HepG2 (cell line): ENCODE data around the gene BCL2L1. TPM values are rescaled to one million over a fixed set of nuclear protein-coding genes. Genes with fewer than 3 reads are reported as not detected.
A peak's percentile ranks its signal among the peaks of the same experiment; 100 is the strongest.
"Not testable (repeated sequence)": the region's sequence is repeated elsewhere in the genome, so short reads cannot be mapped to it uniquely, and the experiment has no call there.

Source experiments
- ATAC-seq: fragments of 200-7000 bp; cut with Tn5 transposase; 3 replicates; pipeline ENCODE4 v1.9.1; 2020; ENCODE audit warnings: mild to moderate bottlenecking, moderate library complexity
- BruUV-seq: library from RNA; stranded (reverse); fragments of 400-500 nt; replicated peaks from 2 replicates; lab custom pipeline; 2021; lab: Mats Ljungman, UMichigan
- CTCF ChIA-PET: fragments of 300-600 bp; formaldehyde crosslinking; extraction: SDS; loops from one replicate; lab custom pipeline; 2021; ENCODE audit warnings: low total read pairs, inconsistent platforms, low intra/inter-chr PET ratio; lab: Yijun Ruan, JAX
- POLR2A ChIA-PET: fragments of 350-600 bp; sonication (Branson Sonifier 250); formaldehyde crosslinking; loops from one replicate; lab custom pipeline; 2020; ENCODE audit warnings: antibody characterized with exemption, inconsistent platforms; lab: Yijun Ruan, JAX
- DNase-seq: peaks from one replicate; pipeline ENCODE4 v3.0.0-alpha.2; 2015; ENCODE audit warnings: low spot score
- FAIRE-seq: peaks from 3 replicates; lab custom pipeline; 2011; peaks lifted over from hg19 to GRCh38; lab: Jason Lieb, UNC
- H2AFZ ChIP-seq: one replicate; pipeline ENCODE4 v1.6.1; 2011; ENCODE audit warnings: low read length, inconsistent platforms
- H3K27ac ChIP-seq: fragments of 300-600 bp; 3 replicates; pipeline ENCODE4 v1.8.0; 2011; ENCODE audit warnings: mixed run types, mild to moderate bottlenecking, mixed read lengths, low read length, inconsistent platforms; ENCODE audit not compliant: insufficient read depth; ENCODE audit errors: extremely low read length
- H3K27me3 ChIP-seq, 2 experiments: fragments of 200-600 bp in 1 of 2; 2 replicates in 1 of 2; 3 replicates in 1 of 2; pipeline versions ENCODE4 v1.6.0 to v1.8.0; 2011; ENCODE audit warnings: low read length in 2 of 2, mild to moderate bottlenecking in 2 of 2, moderate library complexity in 2 of 2, inconsistent platforms in 1 of 2; ENCODE audit not compliant: insufficient read depth in 2 of 2, control insufficient read depth in 1 of 2
- H3K36me3 ChIP-seq, 2 experiments: fragments of 200-600 bp in 1 of 2; replicated peaks in 1 of 2; 2 replicates in 1 of 2; 3 replicates in 1 of 2; pipeline versions ENCODE4 v1.5.1 to v1.8.0; 2011; ENCODE audit warnings: low read length in 2 of 2, inconsistent platforms in 1 of 2; ENCODE audit not compliant: insufficient read depth in 2 of 2, control insufficient read depth in 1 of 2
- H3K4me1 ChIP-seq: 2 replicates; pipeline ENCODE4 v1.5.1; 2012; ENCODE audit warnings: low read length, inconsistent platforms; ENCODE audit not compliant: insufficient read depth
- H3K4me2 ChIP-seq: 2 replicates; pipeline ENCODE4 v1.6.0; 2011; ENCODE audit warnings: low read depth, low read length, inconsistent platforms
- H3K4me3 ChIP-seq, 3 experiments: fragments of 200-600 bp in 1 of 3; sonication (generic), shearing (Covaris generic) in 1 of 3; replicated peaks in 1 of 3; 2 replicates each; pipeline ENCODE4 v1.5.1; 2011 to 2016; ENCODE audit warnings: low read length in 3 of 3, inconsistent platforms in 2 of 3, low read depth in 2 of 3, mild to moderate bottlenecking in 2 of 3, control low read depth in 1 of 3, mixed read lengths in 1 of 3; ENCODE audit not compliant: insufficient read depth in 1 of 3
- H3K79me2 ChIP-seq: one replicate; pipeline ENCODE4 v1.6.1; 2011; ENCODE audit warnings: low read length, inconsistent platforms; ENCODE audit not compliant: insufficient read depth
- H3K9ac ChIP-seq: 2 replicates; pipeline ENCODE4 v1.6.0; 2011; ENCODE audit warnings: mild to moderate bottlenecking, low read depth, low read length, inconsistent platforms; ENCODE audit not compliant: insufficient read depth
- H3K9me3 ChIP-seq: 2 replicates; pipeline ENCODE4 v1.5.1; 2012; ENCODE audit warnings: mild to moderate bottlenecking, low read length
- H4K20me1 ChIP-seq: 2 replicates; pipeline ENCODE4 v1.6.0; 2011; ENCODE audit warnings: inconsistent platforms, mild to moderate bottlenecking, low read length, moderate library complexity; ENCODE audit not compliant: insufficient read depth
- FOXP1 ChIP-seq, 2 experiments: fragments of 450-650 bp in 1 of 2; IDR thresholded peaks; 2 replicates each; pipeline ENCODE4 v1.6.1; 2017 to 2018; ENCODE audit warnings: antibody characterized with exemption in 1 of 2
- FOXP4 ChIP-seq: sonication (generic); formaldehyde crosslinking; IDR thresholded peaks from 2 replicates; pipeline ENCODE4 v1.4.0; 2020; ENCODE audit warnings: missing genetic modification reagents
- GATAD1 ChIP-seq: IDR thresholded peaks from 2 replicates; pipeline ENCODE4 v1.6.1; 2016; ENCODE audit warnings: missing genetic modification reagents, missing compliant biosample characterization
- HDAC2 ChIP-seq: sonication (generic); formaldehyde crosslinking; IDR thresholded peaks from 2 replicates; pipeline ENCODE4 v1.4.0; 2020; ENCODE audit warnings: missing genetic modification reagents
- KDM1A ChIP-seq: IDR thresholded peaks from 2 replicates; pipeline ENCODE4 v1.6.1; 2016; ENCODE audit warnings: missing compliant biosample characterization
- MNT ChIP-seq: fragments of 450-650 bp; IDR thresholded peaks from 2 replicates; pipeline ENCODE4 v1.6.1; 2016
- PHF20 ChIP-seq: sonication (generic); formaldehyde crosslinking; IDR thresholded peaks from 2 replicates; pipeline ENCODE4 v1.5.0; 2020; ENCODE audit warnings: mild to moderate bottlenecking, missing genetic modification reagents
- PHF21A ChIP-seq: sonication (generic); formaldehyde crosslinking; IDR thresholded peaks from 2 replicates; pipeline ENCODE4 v1.5.0; 2020; ENCODE audit warnings: mild to moderate bottlenecking, missing genetic modification reagents
- SOX6 ChIP-seq, 2 experiments: fragments of 450-650 bp in 1 of 2; sonication (generic) in 1 of 2; formaldehyde crosslinking in 1 of 2; IDR thresholded peaks; 2 replicates each; pipeline versions ENCODE4 v1.4.0 to v1.6.1; 2017 to 2020; ENCODE audit warnings: antibody characterized with exemption in 1 of 2, mild to moderate bottlenecking in 1 of 2, missing genetic modification reagents in 1 of 2
- ZGPAT ChIP-seq: IDR thresholded peaks from 2 replicates; pipeline ENCODE4 v1.6.1; 2016; ENCODE audit warnings: mild to moderate bottlenecking
- ZMYM3 ChIP-seq: sonication (generic); formaldehyde crosslinking; IDR thresholded peaks from 2 replicates; pipeline ENCODE4 v1.5.1; 2020; ENCODE audit warnings: mild to moderate bottlenecking, missing genetic modification reagents
- WGBS: methylation state at CpG from one replicate; pipeline ENCODE4 v1.1.6; 2017; ENCODE audit warnings: low lambda C conversion rate; 5-methylcytosine and 5-hydroxymethylcytosine counted together
- in situ Hi-C: cut with HindIII; loops from 2 replicates; pipeline ENCODE4 v1.10.0; 2017; ENCODE audit warnings: low pct_unique_long_range_greater_than_20kb; ENCODE audit not compliant: extremely low pct_ligation_motif_present
- intact Hi-C: fragments of 100-400 bp; cut with micrococcal nuclease; formaldehyde crosslinking; loops from one replicate; pipeline ENCODE4 v1.10.0; 2022; ENCODE audit not compliant: unreplicated experiment
- polyA plus RNA-seq, 8 experiments: library from polyadenylated mRNA; depleted of rRNA in 3 of 8; stranded (reverse) in 7 of 8; unstranded in 1 of 8; fragments of >200 nt; fragmentation: Illumina TruSeq in 4 of 8; extraction: Trizol in 4 of 8; gene quantifications; 2 replicates each; pipeline versions ENCODE4 v1.2.1 to v1.2.3, GENCODE V29; 2011 to 2016; ENCODE audit warnings: low read depth in 4 of 8, missing spikeins in 1 of 8, mixed read lengths in 1 of 8; ENCODE audit not compliant: insufficient read depth in 1 of 8
- total RNA-seq, 5 experiments: library from RNA; depleted of rRNA; stranded (reverse); fragments of >200 nt; fragmentation: Illumina TruSeq; extraction: Trizol; gene quantifications; 2 replicates each; pipeline ENCODE4 v1.2.3, GENCODE V29; 2016; ENCODE audit warnings: low read depth in 1 of 5
- TF ChIP-seq, protein P1 (sequence below): IDR thresholded peaks from 2 replicates; pipeline ENCODE4 v1.6.1; 2016; ENCODE audit warnings: mild to moderate bottlenecking, missing biosample characterization, missing genetic modification reagents

Gene BCL2L1
- total and polyA plus RNA-seq, 2 of the 13 experiments (the other 11 are each of a cell fraction or from before 2014, with no cell fraction given), result 164 to 258 TPM

DNA sequence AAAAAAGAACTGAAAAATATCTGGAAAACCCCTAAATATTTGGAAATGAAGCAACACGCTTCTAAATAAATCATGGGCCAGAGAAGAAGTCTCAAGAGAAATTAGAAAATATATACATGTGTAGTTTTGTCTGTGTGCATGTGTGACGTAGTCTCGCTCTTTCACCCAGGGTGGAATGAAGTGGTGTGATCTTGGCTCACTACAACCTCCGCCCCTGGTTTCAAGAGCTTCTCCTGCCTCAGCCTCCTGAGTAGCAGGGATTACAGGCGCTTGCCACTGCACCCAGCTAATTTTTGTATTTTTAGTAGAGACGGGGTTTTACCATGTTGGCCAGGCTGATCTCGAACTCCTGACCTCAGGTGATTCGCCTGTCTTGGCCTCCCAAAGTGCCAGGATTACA, 96.1 kb downstream of the BCL2L1 start:
- intact Hi-C loops, H3K9ac ChIP-seq, H3K9me3 ChIP-seq, H3K27ac ChIP-seq, H4K20me1 ChIP-seq, H2AFZ ChIP-seq, H3K27me3 ChIP-seq, CTCF ChIA-PET, BruUV-seq, H3K79me2 ChIP-seq, FAIRE-seq, in situ Hi-C loops, H3K36me3 ChIP-seq, DNase-seq, H3K4me3 ChIP-seq, H3K4me2 ChIP-seq, POLR2A ChIA-PET, ATAC-seq: not testable (repeated sequence)
- TF ChIP-seq MNT, result peak; percentile 28; the same call in 1 of the 2 replicates
- H3K4me1 ChIP-seq, result peaks cover 31% of the 10 kb centered on the region
- WGBS, result 67% methylated on average over 8 of the region's 8 CpGs

DNA sequence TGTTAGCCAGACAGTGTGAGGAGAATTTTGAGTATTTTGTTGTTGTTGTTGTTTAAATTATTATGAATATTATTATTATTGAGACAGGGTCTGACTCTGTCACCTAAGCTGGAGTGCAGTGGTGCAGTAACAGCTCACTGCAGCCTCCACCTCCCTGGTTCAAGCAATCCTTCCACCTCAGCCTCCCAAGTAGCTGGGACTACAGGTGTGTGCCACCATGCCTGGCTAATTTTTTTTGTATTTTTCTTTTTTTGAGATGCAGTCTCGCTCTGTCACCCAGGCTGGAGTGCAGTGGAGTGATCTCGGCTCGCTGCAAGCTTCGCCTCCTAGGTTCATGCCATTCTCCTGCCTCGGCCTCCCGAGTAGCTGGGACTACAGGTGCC, 99.6 kb downstream of the BCL2L1 start:
- H3K27me3 ChIP-seq; H3K9ac ChIP-seq; in situ Hi-C loops; intact Hi-C loops; CTCF ChIA-PET; FAIRE-seq; H3K9me3 ChIP-seq; H4K20me1 ChIP-seq; BruUV-seq; H2AFZ ChIP-seq; DNase-seq; H3K36me3 ChIP-seq; H3K79me2 ChIP-seq; TF ChIP-seq FOXP1, SOX6 (IDR thresholded peaks at IDR 0.05): not testable (repeated sequence)
- ATAC-seq, result peak; percentile 28; the same call in 2 of the 3 replicates
- peak overlapping the region; percentile 60 for H3K27ac ChIP-seq
- peaks cover 62% of the 10 kb centered on the region for H3K4me1 ChIP-seq
- H3K4me2 ChIP-seq, result peak overlapping the region; percentile 38
- peak overlapping the region in 1 of 3 experiments; percentile 15; a peak in 1 of 6 replicates for H3K4me3 ChIP-seq
- POLR2A ChIA-PET, result interaction anchor here (1.4 kb wide), 1 partner anchor 14 kb away, joined by 3 read pairs; no protein-coding TSS in a partner anchor
- WGBS, result 87% methylated on average over 6 of the region's 6 CpGs
- TF ChIP-seq HDAC2 (CRISPR knock-in tag), result 0 out of 2 replicates have a peak, but pooled peaks have one; percentile 13
- TF ChIP-seq PHF20 (CRISPR knock-in tag), result 0 out of 2 replicates have a peak, but pooled peaks have one; percentile 35
- TF ChIP-seq ZMYM3 (CRISPR knock-in tag), result peak; percentile 90
- peak; percentile 20; the same call in 1 of the 2 replicates for TF ChIP-seq ZGPAT (CRISPR knock-in tag)
- TF ChIP-seq, protein P1, sequence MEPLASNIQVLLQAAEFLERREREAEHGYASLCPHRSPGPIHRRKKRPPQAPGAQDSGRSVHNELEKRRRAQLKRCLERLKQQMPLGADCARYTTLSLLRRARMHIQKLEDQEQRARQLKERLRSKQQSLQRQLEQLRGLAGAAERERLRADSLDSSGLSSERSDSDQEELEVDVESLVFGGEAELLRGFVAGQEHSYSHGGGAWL (CRISPR knock-in tag), result 0 out of 2 replicates have a peak, but pooled peaks have one; percentile 33
- TF ChIP-seq KDM1A (CRISPR knock-in tag), result 0 out of 2 replicates have a peak, but pooled peaks have one; percentile 49
- 0 out of 2 replicates have a peak, but pooled peaks have one; percentile 5 for TF ChIP-seq GATAD1 (CRISPR knock-in tag)
- 0 out of 2 replicates have a peak, but pooled peaks have one; percentile 22 for TF ChIP-seq PHF21A (CRISPR knock-in tag)
- TF ChIP-seq FOXP1 (CRISPR knock-in tag; IDR thresholded peaks at IDR 0.05), result peak; percentile 8; the same call in 1 of the 2 replicates
- 0 out of 2 replicates have a peak, but pooled peaks have one; percentile 13 for TF ChIP-seq SOX6 (CRISPR knock-in tag; IDR thresholded peaks at IDR 0.05)
- 0 out of 2 replicates have a peak, but pooled peaks have one; percentile 12 for TF ChIP-seq FOXP4 (CRISPR knock-in tag)
